HepG2 (cell line): ENCODE data around the gene AGMO. TPM values are rescaled to one million over a fixed set of nuclear protein-coding genes. Genes with fewer than 3 reads are reported as not detected.

Experiments used
- ATAC-seq: fragments of 200-7000 bp; cut with Tn5 transposase; 3 replicates; pipeline ENCODE4 v1.9.1; 2020; ENCODE audit warnings: mild to moderate bottlenecking, moderate library complexity
- BruUV-seq: library from RNA; stranded (reverse); fragments of 400-500 nt; replicated peaks from 2 replicates; lab custom pipeline; 2021; lab: Mats Ljungman, UMichigan
- CTCF ChIA-PET: fragments of 300-600 bp; formaldehyde crosslinking; extraction: SDS; loops from one replicate; lab custom pipeline; 2021; ENCODE audit warnings: low total read pairs, inconsistent platforms, low intra/inter-chr PET ratio; lab: Yijun Ruan, JAX
- POLR2A ChIA-PET: fragments of 350-600 bp; sonication (Branson Sonifier 250); formaldehyde crosslinking; loops from one replicate; lab custom pipeline; 2020; ENCODE audit warnings: antibody characterized with exemption, inconsistent platforms; lab: Yijun Ruan, JAX
- DNase-seq: peaks from one replicate; pipeline ENCODE4 v3.0.0-alpha.2; 2015; ENCODE audit warnings: low spot score
- FAIRE-seq: peaks from 3 replicates; lab custom pipeline; 2011; peaks lifted over from hg19 to GRCh38; lab: Jason Lieb, UNC
- H2AFZ ChIP-seq: one replicate; pipeline ENCODE4 v1.6.1; 2011; ENCODE audit warnings: low read length, inconsistent platforms
- H3K27ac ChIP-seq: fragments of 300-600 bp; 3 replicates; pipeline ENCODE4 v1.8.0; 2011; ENCODE audit warnings: mixed run types, mild to moderate bottlenecking, mixed read lengths, low read length, inconsistent platforms; ENCODE audit not compliant: insufficient read depth; ENCODE audit errors: extremely low read length
- H3K27me3 ChIP-seq, 2 experiments: fragments of 200-600 bp in 1 of 2; 2 replicates in 1 of 2; 3 replicates in 1 of 2; pipeline versions ENCODE4 v1.6.0 to v1.8.0; 2011; ENCODE audit warnings: low read length in 2 of 2, mild to moderate bottlenecking in 2 of 2, moderate library complexity in 2 of 2, inconsistent platforms in 1 of 2; ENCODE audit not compliant: insufficient read depth in 2 of 2, control insufficient read depth in 1 of 2
- H3K36me3 ChIP-seq, 2 experiments: fragments of 200-600 bp in 1 of 2; replicated peaks in 1 of 2; 2 replicates in 1 of 2; 3 replicates in 1 of 2; pipeline versions ENCODE4 v1.5.1 to v1.8.0; 2011; ENCODE audit warnings: low read length in 2 of 2, inconsistent platforms in 1 of 2; ENCODE audit not compliant: insufficient read depth in 2 of 2, control insufficient read depth in 1 of 2
- H3K4me1 ChIP-seq: 2 replicates; pipeline ENCODE4 v1.5.1; 2012; ENCODE audit warnings: low read length, inconsistent platforms; ENCODE audit not compliant: insufficient read depth
- H3K4me2 ChIP-seq: 2 replicates; pipeline ENCODE4 v1.6.0; 2011; ENCODE audit warnings: low read depth, low read length, inconsistent platforms
- H3K4me3 ChIP-seq, 3 experiments: fragments of 200-600 bp in 1 of 3; sonication (generic), shearing (Covaris generic) in 1 of 3; replicated peaks in 1 of 3; 2 replicates each; pipeline ENCODE4 v1.5.1; 2011 to 2016; ENCODE audit warnings: low read length in 3 of 3, inconsistent platforms in 2 of 3, low read depth in 2 of 3, mild to moderate bottlenecking in 2 of 3, control low read depth in 1 of 3, mixed read lengths in 1 of 3; ENCODE audit not compliant: insufficient read depth in 1 of 3
- H3K79me2 ChIP-seq: one replicate; pipeline ENCODE4 v1.6.1; 2011; ENCODE audit warnings: low read length, inconsistent platforms; ENCODE audit not compliant: insufficient read depth
- H3K9ac ChIP-seq: 2 replicates; pipeline ENCODE4 v1.6.0; 2011; ENCODE audit warnings: mild to moderate bottlenecking, low read depth, low read length, inconsistent platforms; ENCODE audit not compliant: insufficient read depth
- H3K9me3 ChIP-seq: 2 replicates; pipeline ENCODE4 v1.5.1; 2012; ENCODE audit warnings: mild to moderate bottlenecking, low read length
- H4K20me1 ChIP-seq: 2 replicates; pipeline ENCODE4 v1.6.0; 2011; ENCODE audit warnings: inconsistent platforms, mild to moderate bottlenecking, low read length, moderate library complexity; ENCODE audit not compliant: insufficient read depth
- WGBS: methylation state at CpG from one replicate; pipeline ENCODE4 v1.1.6; 2017; ENCODE audit warnings: low lambda C conversion rate; 5-methylcytosine and 5-hydroxymethylcytosine counted together
- in situ Hi-C: cut with HindIII; loops from 2 replicates; pipeline ENCODE4 v1.10.0; 2017; ENCODE audit warnings: low pct_unique_long_range_greater_than_20kb; ENCODE audit not compliant: extremely low pct_ligation_motif_present
- intact Hi-C: fragments of 100-400 bp; cut with micrococcal nuclease; formaldehyde crosslinking; loops from one replicate; pipeline ENCODE4 v1.10.0; 2022; ENCODE audit not compliant: unreplicated experiment
- polyA plus RNA-seq, 8 experiments: library from polyadenylated mRNA; depleted of rRNA in 3 of 8; stranded (reverse) in 7 of 8; unstranded in 1 of 8; fragments of >200 nt; fragmentation: Illumina TruSeq in 4 of 8; extraction: Trizol in 4 of 8; gene quantifications; 2 replicates each; pipeline versions ENCODE4 v1.2.1 to v1.2.3, GENCODE V29; 2011 to 2016; ENCODE audit warnings: low read depth in 4 of 8, missing spikeins in 1 of 8, mixed read lengths in 1 of 8; ENCODE audit not compliant: insufficient read depth in 1 of 8
- total RNA-seq, 5 experiments: library from RNA; depleted of rRNA; stranded (reverse); fragments of >200 nt; fragmentation: Illumina TruSeq; extraction: Trizol; gene quantifications; 2 replicates each; pipeline ENCODE4 v1.2.3, GENCODE V29; 2016; ENCODE audit warnings: low read depth in 1 of 5
- TF ChIP-seq, protein P1 (sequence below): sonication (generic); formaldehyde crosslinking; IDR thresholded peaks from 2 replicates; pipeline ENCODE4 v1.4.0; 2020; ENCODE audit warnings: mild to moderate bottlenecking, missing genetic modification reagents, borderline replicate concordance
- TF ChIP-seq, protein P2 (sequence below): sonication (generic); formaldehyde crosslinking; IDR thresholded peaks from 2 replicates; pipeline ENCODE4 v1.4.0; 2020; ENCODE audit warnings: missing genetic modification reagents

Gene AGMO
- total and polyA plus RNA-seq, 2 of the 13 experiments (the other 11 are each of a cell fraction or from before 2014, with no cell fraction given) = 0.22 to 0.50 TPM

DNA sequence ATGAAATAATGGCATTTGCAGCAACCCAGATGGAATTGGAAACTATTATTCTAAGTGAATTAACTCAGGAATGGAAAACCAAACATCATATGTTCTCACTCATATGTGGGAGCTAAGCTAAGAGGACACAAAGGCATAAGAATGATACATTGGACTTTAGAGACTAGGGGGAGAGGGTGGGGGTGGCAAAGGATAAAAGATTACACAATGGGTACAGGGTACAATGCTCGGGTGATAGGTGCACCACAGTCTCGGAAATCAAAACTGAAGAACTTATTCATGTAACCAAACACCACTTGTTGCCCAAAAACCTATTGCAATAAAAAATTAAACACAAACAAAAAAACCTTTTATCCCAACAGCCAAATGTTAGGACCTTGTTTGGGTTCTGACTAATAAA lies 17.8 kb downstream of the AGMO start:
- Histone ChIP-seq H3K27me3 (no peaks in the 10 kb centered on the region), H3K79me2 (no peaks in the 10 kb centered on the region), H3K4me3 (no peak overlapping the region), H3K36me3 (no peaks in the 10 kb centered on the region), H3K9ac (no peak overlapping the region), H3K27ac (no peak overlapping the region), H2AFZ (no peak overlapping the region), H4K20me1 (no peaks in the 10 kb centered on the region), H3K4me2 (no peak overlapping the region), H3K4me1 (no peaks in the 10 kb centered on the region), H3K9me3 (peaks cover 45% of the 10 kb centered on the region)
- DNase-seq (no peak), FAIRE-seq (no peak), ATAC-seq (no peak)
- ChIA-PET POLR2A (no interaction called here), CTCF (no interaction called here)
- WGBS = 27% methylated on average over 2 of the region's 2 CpGs
- in situ Hi-C loops (no loop called here), intact Hi-C loops (no loop called here)
- TF ChIP-seq, protein P1, sequence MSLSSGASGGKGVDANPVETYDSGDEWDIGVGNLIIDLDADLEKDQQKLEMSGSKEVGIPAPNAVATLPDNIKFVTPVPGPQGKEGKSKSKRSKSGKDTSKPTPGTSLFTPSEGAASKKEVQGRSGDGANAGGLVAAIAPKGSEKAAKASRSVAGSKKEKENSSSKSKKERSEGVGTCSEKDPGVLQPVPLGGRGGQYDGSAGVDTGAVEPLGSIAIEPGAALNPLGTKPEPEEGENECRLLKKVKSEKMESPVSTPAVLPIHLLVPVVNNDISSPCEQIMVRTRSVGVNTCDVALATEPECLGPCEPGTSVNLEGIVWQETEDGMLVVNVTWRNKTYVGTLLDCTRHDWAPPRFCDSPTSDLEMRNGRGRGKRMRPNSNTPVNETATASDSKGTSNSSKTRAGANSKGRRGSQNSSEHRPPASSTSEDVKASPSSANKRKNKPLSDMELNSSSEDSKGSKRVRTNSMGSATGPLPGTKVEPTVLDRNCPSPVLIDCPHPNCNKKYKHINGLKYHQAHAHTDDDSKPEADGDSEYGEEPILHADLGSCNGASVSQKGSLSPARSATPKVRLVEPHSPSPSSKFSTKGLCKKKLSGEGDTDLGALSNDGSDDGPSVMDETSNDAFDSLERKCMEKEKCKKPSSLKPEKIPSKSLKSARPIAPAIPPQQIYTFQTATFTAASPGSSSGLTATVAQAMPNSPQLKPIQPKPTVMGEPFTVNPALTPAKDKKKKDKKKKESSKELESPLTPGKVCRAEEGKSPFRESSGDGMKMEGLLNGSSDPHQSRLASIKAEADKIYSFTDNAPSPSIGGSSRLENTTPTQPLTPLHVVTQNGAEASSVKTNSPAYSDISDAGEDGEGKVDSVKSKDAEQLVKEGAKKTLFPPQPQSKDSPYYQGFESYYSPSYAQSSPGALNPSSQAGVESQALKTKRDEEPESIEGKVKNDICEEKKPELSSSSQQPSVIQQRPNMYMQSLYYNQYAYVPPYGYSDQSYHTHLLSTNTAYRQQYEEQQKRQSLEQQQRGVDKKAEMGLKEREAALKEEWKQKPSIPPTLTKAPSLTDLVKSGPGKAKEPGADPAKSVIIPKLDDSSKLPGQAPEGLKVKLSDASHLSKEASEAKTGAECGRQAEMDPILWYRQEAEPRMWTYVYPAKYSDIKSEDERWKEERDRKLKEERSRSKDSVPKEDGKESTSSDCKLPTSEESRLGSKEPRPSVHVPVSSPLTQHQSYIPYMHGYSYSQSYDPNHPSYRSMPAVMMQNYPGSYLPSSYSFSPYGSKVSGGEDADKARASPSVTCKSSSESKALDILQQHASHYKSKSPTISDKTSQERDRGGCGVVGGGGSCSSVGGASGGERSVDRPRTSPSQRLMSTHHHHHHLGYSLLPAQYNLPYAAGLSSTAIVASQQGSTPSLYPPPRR (CRISPR knock-in tag) = no peak
- TF ChIP-seq, protein P2, sequence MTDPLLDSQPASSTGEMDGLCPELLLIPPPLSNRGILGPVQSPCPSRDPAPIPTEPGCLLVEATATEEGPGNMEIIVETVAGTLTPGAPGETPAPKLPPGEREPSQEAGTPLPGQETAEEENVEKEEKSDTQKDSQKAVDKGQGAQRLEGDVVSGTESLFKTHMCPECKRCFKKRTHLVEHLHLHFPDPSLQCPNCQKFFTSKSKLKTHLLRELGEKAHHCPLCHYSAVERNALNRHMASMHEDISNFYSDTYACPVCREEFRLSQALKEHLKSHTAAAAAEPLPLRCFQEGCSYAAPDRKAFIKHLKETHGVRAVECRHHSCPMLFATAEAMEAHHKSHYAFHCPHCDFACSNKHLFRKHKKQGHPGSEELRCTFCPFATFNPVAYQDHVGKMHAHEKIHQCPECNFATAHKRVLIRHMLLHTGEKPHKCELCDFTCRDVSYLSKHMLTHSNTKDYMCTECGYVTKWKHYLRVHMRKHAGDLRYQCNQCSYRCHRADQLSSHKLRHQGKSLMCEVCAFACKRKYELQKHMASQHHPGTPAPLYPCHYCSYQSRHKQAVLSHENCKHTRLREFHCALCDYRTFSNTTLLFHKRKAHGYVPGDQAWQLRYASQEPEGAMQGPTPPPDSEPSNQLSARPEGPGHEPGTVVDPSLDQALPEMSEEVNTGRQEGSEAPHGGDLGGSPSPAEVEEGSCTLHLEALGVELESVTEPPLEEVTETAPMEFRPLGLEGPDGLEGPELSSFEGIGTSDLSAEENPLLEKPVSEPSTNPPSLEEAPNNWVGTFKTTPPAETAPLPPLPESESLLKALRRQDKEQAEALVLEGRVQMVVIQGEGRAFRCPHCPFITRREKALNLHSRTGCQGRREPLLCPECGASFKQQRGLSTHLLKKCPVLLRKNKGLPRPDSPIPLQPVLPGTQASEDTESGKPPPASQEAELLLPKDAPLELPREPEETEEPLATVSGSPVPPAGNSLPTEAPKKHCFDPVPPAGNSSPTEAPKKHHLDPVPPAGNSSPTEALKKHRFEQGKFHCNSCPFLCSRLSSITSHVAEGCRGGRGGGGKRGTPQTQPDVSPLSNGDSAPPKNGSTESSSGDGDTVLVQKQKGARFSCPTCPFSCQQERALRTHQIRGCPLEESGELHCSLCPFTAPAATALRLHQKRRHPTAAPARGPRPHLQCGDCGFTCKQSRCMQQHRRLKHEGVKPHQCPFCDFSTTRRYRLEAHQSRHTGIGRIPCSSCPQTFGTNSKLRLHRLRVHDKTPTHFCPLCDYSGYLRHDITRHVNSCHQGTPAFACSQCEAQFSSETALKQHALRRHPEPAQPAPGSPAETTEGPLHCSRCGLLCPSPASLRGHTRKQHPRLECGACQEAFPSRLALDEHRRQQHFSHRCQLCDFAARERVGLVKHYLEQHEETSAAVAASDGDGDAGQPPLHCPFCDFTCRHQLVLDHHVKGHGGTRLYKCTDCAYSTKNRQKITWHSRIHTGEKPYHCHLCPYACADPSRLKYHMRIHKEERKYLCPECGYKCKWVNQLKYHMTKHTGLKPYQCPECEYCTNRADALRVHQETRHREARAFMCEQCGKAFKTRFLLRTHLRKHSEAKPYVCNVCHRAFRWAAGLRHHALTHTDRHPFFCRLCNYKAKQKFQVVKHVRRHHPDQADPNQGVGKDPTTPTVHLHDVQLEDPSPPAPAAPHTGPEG = no peak
- no TSS peak for BruUV-seq
